ENCODE results near the gene ZNF598. TPM values are rescaled to one million over a fixed set of nuclear protein-coding genes. Genes with fewer than 3 reads are reported as not detected.

ZNF598 gene
- total and polyA plus RNA-seq, 2 donors = 6.3 to 38.4 TPM

DNA sequence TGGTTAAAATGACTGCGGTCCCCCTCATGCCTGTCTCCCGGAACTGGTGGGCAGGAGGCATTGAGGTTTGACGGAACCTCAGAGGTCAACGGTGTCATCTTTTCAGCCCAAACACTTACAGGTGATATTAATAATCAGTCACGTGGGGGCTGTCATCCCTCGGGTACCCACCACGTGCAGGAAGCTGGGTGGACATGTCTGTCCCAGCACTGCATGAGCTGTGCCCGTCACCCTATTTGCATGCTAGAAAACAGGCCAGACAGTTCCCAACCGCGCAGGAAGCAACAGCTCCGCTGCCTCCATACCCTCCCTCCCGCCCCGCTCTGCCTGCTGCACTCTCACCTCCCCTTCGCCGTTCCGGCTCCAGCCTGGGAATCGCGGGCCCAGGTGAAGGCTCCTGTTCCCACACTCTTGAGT lies 18.5 kb downstream of the ZNF598 start:
- 14% methylated on average over 18 of the region's 18 CpGs for WGBS
- Histone ChIP-seq H3K36me3 (ENCODE audit: insufficient read depth) (peaks cover 3% of the 10 kb centered on the region), H3K4me1 (ENCODE audit: insufficient read depth) (no peaks in the 10 kb centered on the region), H3K4me3 (ENCODE audit: low read depth, low read length) (no peak overlapping the region), H3K27ac (ENCODE audit: low read depth) (no peak overlapping the region)
- DNase-seq (ENCODE audit: extremely low spot score) = no peak

DNA sequence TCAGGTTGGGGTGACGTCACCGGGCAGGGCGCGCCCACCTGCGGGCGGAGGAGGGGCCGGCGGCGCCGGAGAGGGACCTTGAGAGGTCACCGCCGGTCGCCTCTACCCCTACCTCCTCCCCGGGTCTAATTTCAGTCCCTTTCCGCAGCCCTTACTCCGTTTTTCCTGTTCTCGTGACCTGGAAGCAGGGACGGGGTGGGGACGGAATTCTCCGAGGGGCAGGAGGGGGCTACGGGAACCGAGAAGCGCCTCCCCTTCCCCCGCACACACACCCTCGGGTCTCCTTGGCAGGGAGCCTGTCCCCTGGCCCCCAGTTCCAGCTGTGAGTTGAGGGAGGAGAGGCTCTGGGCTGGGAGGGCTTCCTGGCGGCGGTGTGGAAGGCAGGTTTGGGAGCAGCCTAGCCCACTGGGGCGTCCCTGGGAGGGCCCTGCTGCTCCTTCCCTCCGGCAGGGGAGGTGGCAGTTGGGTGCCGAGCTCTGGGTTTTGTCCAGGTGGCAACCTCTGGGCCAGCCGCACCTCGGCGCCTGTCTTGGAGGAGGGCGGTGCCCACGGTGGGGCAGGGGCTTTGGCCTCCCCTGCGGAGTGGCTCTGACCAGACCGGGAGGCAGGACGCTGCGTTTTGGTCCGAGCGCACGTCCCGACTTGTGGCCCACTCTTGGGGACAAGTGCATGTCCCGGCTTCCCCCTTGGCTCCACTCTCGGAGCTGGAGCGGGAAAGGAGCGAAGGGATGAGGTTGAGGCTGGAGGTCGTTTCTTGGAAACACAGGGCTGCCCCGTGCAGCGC lies 19.1 kb downstream of the ZNF598 start:
- Histone ChIP-seq H3K4me3 (ENCODE audit: low read depth, low read length) (peak overlapping the region; percentile 20), H3K27ac (ENCODE audit: low read depth) (no peak overlapping the region), H3K4me1 (ENCODE audit: insufficient read depth) (no peaks in the 10 kb centered on the region), H3K36me3 (ENCODE audit: insufficient read depth) (peaks cover 5% of the 10 kb centered on the region)
- DNase-seq (ENCODE audit: extremely low spot score) = no peak
- WGBS = 3% methylated on average over 50 of the region's 50 CpGs

DNA sequence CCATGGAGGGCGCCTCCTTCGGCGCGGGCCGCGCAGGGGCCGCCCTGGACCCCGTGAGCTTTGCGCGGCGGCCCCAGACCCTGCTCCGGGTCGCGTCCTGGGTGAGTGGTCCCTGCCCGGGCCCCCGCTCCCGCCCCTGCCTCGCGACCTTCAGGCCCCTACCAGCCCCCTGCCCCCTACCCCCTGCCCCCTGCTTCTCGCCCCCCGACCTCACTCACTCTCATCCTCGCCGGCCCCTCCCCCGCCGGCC lies 19.6 kb downstream of the ZNF598 start:
- peaks cover 5% of the 10 kb centered on the region for H3K36me3 ChIP-seq (ENCODE audit: insufficient read depth)
- WGBS = under 1% methylated on average over 25 of the region's 25 CpGs
- no peak overlapping the region for H3K27ac ChIP-seq (ENCODE audit: low read depth)
- no peaks in the 10 kb centered on the region for H3K4me1 ChIP-seq (ENCODE audit: insufficient read depth)
- no peak for DNase-seq (ENCODE audit: extremely low spot score)
- peak overlapping the region; percentile 20 for H3K4me3 ChIP-seq (ENCODE audit: low read depth, low read length)

DNA sequence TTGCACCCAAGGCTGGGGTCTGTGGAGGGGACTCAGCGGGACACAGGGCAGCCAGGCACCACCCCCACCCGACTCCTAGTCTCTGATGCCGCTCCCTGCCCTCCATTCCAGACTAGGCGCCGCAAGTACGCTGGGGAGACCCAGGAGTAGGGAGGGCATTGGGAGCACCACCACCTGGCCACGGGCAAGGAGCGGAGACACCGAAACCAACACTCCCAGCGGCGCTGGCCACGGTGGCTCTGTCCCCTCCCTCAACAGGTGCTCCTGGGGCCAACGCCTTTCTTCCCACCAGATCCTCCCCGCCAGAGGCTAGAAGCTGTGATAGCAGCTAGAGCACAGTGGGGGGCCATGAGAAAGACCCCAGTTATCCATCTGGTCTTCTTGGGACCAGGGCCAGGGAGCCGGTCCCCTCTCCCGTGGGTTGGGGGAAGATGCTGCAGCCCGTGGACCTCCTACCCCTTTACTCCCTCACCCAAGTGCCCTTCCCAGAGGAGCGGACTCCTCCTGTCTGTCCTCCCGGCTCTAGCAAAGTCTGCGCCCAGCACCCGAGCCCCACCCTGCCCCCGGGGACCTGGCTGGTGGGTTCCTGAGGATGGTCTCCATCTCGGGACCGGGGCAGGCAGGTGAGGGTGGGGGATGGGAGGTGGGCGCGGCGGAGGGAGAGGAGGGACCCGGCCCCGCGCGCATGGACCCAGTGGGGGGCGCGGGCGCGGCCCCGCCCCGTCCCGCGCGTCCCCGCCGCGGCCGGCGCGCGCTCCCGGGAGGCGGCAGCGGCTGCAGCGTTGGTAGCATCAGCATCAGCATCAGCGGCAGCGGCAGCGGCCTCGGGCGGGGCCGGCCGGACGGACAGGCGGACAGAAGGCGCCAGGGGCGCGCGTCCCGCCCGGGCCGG lies 20.2 kb downstream of the ZNF598 start, which contains the start of gene SYNGR3:
Gene SYNGR3 (plus strand): TSS at position 762 of the 892 bp plus-strand sequence. CDS start 133 bp downstream, outside the sequence.
- no peak within 1 kb of the TSS for H3K27ac ChIP-seq (ENCODE audit: low read depth)
- H3K4me3 ChIP-seq (ENCODE audit: low read depth, low read length) = peak within 1 kb of the TSS; percentile 20
- no peak for DNase-seq (ENCODE audit: extremely low spot score)
- no peaks in the 10 kb centered on the region for H3K4me1 ChIP-seq (ENCODE audit: insufficient read depth)
- H3K36me3 ChIP-seq (ENCODE audit: insufficient read depth) = peaks cover 5% of the 10 kb centered on the region
- 5% methylated on average over 65 of the region's 67 CpGs for WGBS

DNA sequence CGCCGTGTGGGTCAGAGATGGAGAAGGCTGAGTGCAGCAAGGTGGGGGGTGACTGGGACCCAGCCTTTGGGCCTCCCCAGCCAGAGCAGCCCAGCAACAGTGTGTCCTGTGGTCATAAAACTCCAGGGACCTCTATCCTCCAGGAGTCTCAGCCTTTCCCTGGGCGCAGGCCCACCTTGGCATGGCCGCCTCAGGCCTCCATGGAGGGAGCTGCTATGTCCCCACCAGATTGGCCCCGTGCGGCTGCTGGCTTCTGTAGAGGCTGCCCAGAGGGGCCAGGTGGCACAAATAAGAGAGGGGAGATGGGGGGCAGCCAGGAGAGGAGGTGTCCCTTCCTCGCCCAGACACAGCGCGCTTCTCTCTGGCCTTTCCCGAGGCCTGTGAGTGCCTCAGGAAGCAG lies 22.4 kb downstream of the ZNF598 start:
- WGBS = 91% methylated on average over 10 of the region's 10 CpGs
- DNase-seq (ENCODE audit: extremely low spot score) = no peak
- Histone ChIP-seq H3K36me3 (ENCODE audit: insufficient read depth) (peaks cover 5% of the 10 kb centered on the region), H3K4me1 (ENCODE audit: insufficient read depth) (no peaks in the 10 kb centered on the region), H3K4me3 (ENCODE audit: low read depth, low read length) (no peak overlapping the region), H3K27ac (ENCODE audit: low read depth) (no peak overlapping the region)

DNA sequence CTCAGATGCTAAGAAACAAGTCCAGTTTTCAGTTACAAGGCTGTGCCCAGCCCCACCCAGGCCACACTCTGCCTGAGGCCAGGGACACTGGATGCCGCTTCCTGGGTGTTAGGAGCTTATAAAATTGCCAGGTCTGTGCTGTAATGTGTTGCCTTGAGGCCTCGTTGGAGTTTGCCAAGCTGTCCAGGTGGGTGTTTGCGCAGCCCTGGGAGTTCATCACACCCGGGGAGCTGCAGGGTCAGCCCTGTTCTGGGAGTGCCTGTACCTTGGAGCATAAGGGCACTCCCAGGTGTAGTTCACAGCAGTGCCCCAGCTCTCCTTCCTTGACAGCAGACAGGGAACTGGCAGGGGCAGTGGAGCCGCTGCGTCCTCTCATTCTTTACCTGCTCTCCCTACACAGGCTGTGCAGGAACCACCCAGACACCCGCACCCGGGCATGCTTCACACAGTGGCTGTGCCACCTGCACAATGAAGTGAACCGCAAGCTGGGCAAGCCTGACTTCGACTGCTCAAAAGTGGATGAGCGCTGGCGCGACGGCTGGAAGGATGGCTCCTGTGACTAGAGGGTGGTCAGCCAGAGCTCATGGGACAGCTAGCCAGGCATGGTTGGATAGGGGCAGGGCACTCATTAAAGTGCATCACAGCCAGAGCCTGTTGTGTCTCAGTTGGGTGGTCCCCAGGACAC lies 24.0 kb downstream of the ZNF598 start:
- Histone ChIP-seq H3K36me3 (ENCODE audit: insufficient read depth) (peaks cover 5% of the 10 kb centered on the region), H3K4me1 (ENCODE audit: insufficient read depth) (no peaks in the 10 kb centered on the region), H3K27ac (ENCODE audit: low read depth) (no peak overlapping the region), H3K4me3 (ENCODE audit: low read depth, low read length) (no peak overlapping the region)
- 94% methylated on average over 14 of the region's 14 CpGs for WGBS
- no peak for DNase-seq (ENCODE audit: extremely low spot score)

DNA sequence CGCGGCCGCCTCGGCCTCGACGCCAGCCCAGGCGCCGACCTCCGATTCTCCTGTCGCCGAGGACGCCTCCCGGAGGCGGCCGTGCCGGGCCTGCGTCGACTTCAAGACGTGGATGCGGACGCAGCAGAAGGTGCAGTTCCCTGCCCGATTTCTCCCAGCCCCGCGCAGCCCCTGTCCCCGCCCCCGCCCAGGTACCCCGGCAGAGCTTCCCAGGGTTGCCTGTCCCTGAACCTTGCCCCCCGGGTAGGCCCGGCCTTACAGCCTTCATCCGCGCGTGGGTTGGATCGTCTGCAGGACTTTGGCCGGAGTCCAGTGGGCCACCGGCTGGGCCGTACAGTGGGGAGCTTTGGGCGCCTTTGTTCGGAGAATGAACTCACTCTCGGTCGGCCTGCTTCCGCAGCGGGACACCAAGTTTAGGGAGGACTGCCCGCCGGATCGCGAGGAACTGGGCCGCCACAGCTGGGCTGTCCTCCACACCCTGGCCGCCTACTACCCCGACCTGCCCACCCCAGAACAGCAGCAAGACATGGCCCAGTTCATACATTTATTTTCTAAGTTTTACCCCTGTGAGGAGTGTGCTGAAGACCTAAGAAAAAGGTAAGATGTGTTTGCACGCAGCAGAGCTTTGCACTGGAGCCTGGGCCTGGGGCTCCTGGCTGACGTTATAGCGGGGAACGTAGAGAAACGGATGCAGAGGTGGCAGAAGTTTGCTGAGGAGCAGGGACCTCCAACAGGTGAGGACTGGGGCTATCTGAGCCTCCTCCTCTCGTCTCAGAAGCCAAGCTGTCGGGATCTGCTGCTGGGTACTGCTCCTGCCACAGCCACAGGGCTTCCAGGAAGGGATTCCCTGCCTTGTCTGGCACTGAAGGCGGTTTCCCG lies 25.0 kb downstream of the ZNF598 start:
- H3K4me3 ChIP-seq (ENCODE audit: low read depth, low read length) = peak overlapping the region; percentile 76
- no peak for DNase-seq (ENCODE audit: extremely low spot score)
- H3K4me1 ChIP-seq (ENCODE audit: insufficient read depth) = no peaks in the 10 kb centered on the region
- no peak overlapping the region for H3K27ac ChIP-seq (ENCODE audit: low read depth)
- peaks cover 5% of the 10 kb centered on the region for H3K36me3 ChIP-seq (ENCODE audit: insufficient read depth)
- WGBS = 10% methylated on average over 58 of the region's 58 CpGs

DNA sequence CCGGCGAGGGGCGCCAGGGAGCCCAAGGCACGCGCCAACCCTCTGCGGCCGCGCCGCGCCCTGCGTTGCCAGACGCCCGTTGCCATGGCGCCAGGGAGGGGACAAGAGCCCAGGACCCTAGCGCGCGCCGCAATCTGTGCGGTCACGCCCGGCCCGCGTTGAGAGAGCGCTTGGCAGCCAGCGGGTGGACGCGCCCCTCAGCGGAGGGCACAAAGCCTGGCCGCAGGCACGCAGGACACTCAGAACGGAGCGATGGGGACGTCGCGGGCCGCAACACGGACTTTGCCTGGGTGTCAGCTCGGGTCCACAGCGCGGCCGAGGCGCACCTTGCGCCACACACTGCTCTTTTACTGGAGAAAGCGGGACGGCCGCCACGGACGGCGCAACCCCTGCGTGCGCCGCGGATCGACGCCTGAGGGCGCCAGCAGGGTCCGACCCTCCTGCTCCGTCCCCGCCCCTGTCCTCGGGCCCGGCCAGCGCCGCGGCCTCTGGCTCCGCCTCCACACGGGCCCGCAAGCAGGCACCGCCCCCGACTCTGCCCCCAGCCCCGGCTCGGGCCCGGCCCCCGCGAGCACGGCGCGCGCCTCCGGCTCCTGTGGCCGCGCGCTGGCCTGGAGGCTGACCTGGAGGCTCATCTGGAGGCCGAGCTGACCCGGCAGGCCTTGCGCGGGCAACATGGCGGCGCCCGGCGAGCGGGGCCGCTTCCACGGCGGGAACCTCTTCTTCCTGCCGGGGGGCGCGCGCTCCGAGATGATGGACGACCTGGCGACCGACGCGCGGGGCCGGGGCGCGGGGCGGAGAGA lies 25.9 kb downstream of the ZNF598 start, which contains the start of gene GFER:
Gene GFER (plus strand): TSS at position 650 of the 803 bp plus-strand sequence. CDS start 26 bp downstream, at position 676.
- Histone ChIP-seq H3K36me3 (ENCODE audit: insufficient read depth) (peaks cover 5% of the 10 kb centered on the region), H3K4me1 (ENCODE audit: insufficient read depth) (no peaks in the 10 kb centered on the region), H3K27ac (ENCODE audit: low read depth) (peak within 1 kb of the TSS; percentile 59), H3K4me3 (ENCODE audit: low read depth, low read length) (peak within 1 kb of the TSS; percentile 76)
- DNase-seq (ENCODE audit: extremely low spot score) = no peak
- WGBS = under 1% methylated on average over 109 of the region's 109 CpGs

DNA sequence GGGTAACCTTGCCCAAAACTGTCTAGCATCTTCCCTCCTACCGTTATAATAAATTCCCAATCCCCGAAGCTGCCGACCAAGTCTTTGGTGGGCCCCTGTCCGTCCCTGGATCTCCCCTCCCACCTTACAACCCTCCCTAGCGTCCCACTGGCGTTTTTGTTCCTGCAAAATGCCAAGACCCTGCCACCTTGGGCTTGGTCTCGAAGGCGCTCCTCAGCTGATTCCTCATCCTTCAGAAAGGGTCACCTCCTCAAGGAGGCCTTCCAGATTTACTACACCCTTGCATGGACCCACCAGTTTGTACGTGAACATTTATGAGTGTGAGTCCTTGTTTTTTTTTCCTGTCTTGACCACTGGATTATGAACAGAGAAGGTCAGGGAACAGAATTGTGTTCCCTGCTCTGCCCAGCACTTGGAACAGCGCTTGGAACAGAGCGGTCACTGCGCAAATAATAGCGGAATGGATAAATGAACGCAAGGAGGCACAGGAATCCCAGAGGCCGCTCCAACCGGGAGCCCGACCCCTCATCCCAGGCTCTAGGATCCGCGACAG lies 26.6 kb downstream of the ZNF598 start:
- Histone ChIP-seq H3K36me3 (ENCODE audit: insufficient read depth) (peaks cover 5% of the 10 kb centered on the region), H3K4me3 (ENCODE audit: low read depth, low read length) (peak overlapping the region; percentile 76), H3K27ac (ENCODE audit: low read depth) (peak overlapping the region; percentile 59), H3K4me1 (ENCODE audit: insufficient read depth) (no peaks in the 10 kb centered on the region)
- no peak for DNase-seq (ENCODE audit: extremely low spot score)
- 21% methylated on average over 19 of the region's 19 CpGs for WGBS

DNA sequence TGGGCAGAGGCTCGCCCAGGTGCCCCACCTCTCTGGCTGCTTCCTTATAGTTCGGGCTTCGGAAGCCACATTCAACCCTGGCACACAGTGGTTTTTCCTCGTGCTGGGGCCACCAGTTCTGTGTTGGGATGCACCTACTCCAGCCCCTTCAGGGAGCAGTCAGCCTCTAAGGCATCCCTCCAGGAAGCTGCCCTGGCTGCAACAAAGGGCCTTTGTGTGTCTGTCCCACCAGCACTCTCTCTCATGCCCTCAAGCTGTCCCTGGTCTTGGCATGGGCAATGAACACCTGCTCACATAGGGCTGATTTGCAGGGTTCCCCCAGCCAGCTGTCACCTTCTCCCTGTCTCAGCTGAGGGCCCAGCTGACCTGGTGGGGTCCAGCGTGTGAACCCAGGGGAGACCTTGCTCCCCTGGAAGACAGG lies 27.6 kb downstream of the ZNF598 start:
- Histone ChIP-seq H3K36me3 (ENCODE audit: insufficient read depth) (peaks cover 6% of the 10 kb centered on the region), H3K27ac (ENCODE audit: low read depth) (no peak overlapping the region), H3K4me1 (ENCODE audit: insufficient read depth) (no peaks in the 10 kb centered on the region), H3K4me3 (ENCODE audit: low read depth, low read length) (no peak overlapping the region)
- 59% methylated on average over 5 of the region's 5 CpGs for WGBS
- no peak for DNase-seq (ENCODE audit: extremely low spot score)

DNA sequence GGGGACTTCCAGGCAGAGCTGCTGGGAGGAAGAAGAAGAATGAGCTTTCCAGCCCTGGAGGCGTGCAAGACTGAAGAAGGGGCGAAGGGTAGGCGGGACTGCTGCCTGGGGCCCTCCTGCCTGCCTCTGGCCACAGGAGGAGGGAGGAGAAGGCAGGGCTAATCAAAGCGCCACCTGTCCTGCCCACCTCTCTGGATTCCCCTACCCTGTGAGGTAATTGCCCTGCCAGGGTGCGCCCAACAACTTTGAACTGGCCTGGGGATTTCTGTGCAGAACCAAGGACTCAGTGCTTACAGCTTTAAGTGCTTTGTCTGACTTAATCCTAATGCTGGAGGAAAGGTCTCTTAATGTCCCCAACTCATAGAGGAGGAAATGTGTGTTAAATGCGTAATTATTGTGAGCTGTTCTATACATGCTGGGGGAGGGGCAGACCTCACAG lies 28.2 kb downstream of the ZNF598 start, which contains the start of gene NOXO1:
Gene NOXO1 (minus strand): TSS at position 72 of the 439 bp plus-strand sequence. CDS start 290 bp downstream, outside the sequence.
- 28% methylated on average over 6 of the region's 6 CpGs for WGBS
- DNase-seq (ENCODE audit: extremely low spot score) = no peak
- H3K27ac ChIP-seq (ENCODE audit: low read depth) = no peak within 1 kb of the TSS
- no peak within 1 kb of the TSS for H3K4me3 ChIP-seq (ENCODE audit: low read depth, low read length)
- H3K4me1 ChIP-seq (ENCODE audit: insufficient read depth) = no peaks in the 10 kb centered on the region
- peaks cover 5% of the 10 kb centered on the region for H3K36me3 ChIP-seq (ENCODE audit: insufficient read depth)

DNA sequence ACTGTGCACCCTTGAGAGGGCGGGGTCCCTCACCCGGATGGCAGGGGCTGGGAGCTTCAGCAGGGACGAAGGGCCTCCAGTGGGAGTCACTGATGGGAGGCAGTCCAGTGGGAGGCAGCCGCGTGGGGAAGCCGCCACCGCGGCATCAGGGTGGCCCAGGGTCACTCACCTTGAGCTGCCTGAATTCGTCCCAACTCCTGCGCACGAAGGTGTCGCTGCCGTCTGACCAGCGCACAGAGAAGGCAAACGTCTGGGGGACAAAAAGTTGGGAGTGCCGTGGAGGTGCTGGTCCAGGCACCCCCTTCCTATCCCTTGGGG lies 28.9 kb downstream of the ZNF598 start:
- WGBS = 20% methylated on average over 16 of the region's 16 CpGs
- DNase-seq (ENCODE audit: extremely low spot score) = no peak
- Histone ChIP-seq H3K36me3 (ENCODE audit: insufficient read depth) (peaks cover 8% of the 10 kb centered on the region), H3K4me3 (ENCODE audit: low read depth, low read length) (no peak overlapping the region), H3K27ac (ENCODE audit: low read depth) (no peak overlapping the region), H3K4me1 (ENCODE audit: insufficient read depth) (no peaks in the 10 kb centered on the region)
